Stimulated activated CD8-positive, alpha-beta memory T cell treated with anti-CD3 and anti-CD28 coated beads, Interleukin-12 subunit alpha, Interleukin-12 subunit beta, amount 100 ng/mL, for 24 hours (primary cell): Measurements from ENCODE around the gene CTDP1.
"Not testable (repeated sequence)": the region's sequence is repeated elsewhere in the genome, so short reads cannot be mapped to it uniquely, and the experiment has no call there.

Experiments used
- DNase-seq: peaks from one replicate; pipeline ENCODE4 v3.0.0-alpha.2; 2020; ENCODE audit errors: extremely low read depth

The CTDP1 gene

DNA sequence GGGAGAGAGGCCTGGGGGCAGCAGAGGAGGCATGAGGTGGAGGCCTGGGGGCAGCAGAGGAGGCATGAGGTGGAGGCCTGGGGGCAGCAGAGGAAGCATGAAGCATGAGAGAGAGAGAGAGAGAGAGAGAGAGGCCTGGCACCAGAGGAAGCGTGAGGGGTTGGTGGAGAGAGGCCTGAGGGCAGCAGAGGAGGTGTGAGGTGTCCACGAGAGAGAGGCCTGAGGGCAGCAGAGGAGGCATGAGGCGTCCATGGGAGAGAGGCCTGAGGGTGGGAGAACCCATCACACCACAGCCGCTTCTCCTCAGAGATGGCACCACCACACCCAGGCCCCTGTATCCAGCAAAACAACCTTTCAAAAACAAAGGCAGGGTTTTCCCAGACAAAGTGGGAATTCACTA lies 62.5 kb downstream of the CTDP1 start:
- no peak for DNase-seq

DNA sequence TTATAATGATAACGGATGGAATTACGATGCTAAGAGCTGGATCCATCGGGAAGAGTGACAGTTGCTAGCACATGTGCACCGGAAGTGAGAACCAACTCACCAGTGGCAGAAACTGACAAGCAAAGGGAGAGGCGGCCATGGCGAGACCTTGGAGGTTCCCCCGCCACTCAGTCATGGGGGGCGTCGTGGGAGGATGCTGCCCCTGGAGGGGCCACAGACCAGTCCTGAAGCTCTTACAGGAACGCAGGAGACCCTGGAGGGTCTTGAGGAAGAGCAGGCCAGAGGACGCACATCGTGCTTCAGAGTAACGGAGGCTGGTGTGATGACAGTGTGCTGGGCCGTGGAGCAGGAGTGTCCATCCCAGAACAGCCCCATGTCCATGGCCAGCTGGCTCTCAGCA lies 65.0 kb downstream of the CTDP1 start:
- no peak for DNase-seq

DNA sequence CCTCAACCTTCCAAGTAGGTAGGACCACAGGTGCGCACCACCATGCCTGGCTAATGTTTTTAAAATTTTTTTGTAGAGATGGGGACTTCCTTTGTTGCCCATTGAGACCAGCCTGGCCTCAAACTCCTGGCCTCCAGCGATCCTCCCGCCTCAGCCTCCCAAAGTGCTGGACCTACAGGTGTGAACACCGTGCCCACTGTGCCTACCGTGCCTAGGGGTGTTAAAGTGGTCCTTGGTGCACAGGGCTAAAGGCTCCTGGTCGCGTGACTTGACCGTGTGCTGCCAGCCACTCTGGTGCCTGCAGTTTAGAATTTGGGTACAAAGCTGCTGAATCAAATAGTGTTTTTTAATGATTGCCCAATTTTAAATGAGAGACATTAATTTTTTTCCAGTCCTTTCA lies 67.1 kb downstream of the CTDP1 start:
- no peak for DNase-seq

DNA sequence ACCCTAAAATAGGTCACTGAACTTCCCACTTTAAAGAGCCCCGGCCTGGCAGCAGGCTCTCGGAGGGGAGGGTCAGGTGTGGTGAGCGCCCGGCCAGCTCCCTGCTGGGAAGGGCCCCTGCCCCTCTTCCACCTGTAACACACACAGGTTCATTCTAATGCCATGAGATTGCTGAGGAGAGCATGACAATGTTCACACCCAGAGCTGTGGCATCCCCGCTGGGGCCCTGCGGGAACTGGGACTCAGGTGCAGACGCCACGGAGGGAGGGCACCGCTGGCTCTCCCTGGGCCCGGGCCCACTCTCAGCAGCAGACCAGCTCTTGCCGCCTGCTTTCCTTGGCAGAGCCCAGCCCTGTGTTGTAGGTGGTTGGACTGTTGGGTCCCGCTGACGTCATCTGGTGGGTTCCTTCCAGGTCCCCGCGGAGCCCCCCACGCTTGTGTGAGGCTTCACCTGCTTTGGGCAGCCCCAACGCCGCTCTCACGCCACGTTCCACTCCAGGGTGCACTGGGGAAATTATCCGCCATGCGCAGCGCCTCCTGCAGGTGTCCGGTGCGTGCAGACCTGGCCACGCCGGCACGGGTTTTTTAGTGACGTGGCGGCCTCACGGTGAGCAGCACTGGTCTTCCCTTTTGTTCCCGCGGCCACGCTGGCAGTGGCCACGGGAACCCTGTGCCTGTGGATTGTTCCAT lies 67.7 kb downstream of the CTDP1 start:
- DNase-seq, result no peak

DNA sequence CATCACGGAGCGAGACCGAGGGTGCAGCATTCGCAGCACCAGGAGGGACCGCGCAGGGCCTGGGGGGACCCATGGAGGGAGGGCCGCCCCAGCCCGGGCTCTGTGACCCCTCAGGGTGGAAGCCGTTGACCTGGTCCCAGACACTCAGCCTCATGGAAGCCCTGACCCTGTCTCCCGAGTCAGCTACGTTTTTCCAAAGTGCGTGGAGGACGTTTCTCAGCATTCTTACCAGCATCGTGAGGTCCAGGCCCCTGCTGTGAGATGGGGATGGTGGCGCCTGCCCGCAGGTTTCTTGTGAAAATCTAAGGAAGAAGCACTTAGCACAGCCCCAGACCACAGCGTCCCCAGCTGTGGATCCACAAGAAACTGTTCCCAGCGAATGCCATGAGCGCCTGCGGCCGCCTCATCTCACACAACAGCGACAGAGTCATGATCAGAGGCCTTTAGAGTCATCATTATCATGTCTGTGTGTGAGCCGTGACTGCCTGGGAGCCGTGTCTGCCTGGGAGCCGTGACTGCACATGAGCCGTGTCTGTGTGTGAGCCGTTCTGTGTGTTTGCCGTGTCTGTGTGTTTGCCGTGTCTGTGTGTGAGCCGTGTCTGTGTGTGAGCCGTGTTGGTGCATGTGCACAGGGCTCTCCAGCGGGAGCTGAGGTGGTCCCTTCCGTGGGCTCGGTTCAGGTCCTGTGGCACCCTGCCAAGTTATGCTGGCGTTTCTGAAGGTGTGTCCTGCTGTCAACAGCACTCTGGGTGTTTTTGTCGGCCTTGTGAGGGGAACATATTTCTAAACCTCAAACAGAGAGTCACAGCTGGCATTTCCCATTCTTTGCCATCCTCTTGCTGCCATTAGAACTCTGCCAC lies 68.9 kb downstream of the CTDP1 start:
- no peak for DNase-seq

DNA sequence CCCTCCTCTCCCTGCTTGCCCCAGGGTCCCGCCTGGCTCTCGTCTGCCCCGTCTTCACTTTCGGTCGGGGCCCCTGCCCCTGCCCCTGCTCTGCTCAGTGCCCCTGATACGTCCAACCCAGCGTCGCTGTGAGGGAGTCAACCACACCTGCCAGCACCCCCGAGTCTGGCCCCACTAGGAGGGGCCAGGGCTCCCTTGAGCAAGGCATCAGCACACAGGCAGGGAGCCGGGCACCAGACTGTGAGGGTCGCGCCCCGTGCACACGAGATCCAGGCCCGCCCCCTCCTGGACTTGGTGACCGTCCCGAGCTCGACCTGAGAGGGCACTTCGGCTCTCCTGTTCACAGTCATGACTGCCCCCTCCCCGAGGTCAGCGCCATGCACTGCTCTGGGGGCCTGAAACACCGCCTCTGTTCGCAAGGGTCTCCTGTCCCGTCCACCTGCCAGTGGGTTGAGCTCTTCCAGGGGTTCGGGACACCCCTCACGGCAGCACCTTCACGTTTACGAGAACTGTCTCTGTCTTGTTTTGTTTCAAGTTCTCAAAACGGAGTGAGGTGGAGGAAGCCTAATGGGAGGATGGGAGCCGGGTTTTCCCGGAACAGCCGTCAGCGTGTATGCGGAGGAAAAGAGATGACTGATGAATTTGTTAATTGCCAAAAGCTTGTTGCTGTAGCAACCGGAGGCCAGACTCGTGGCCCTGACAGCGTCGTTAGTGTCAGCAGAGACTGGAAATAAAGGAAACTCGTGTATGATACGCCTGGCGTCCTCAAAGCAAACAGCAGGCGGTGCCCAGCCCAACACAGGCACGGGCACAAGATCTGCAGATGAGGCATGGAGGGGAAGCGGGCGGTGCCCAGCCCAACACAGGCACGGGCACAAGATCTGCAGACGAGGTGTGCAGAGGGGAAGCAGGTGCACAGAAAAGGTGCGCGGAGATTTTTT lies 69.9 kb downstream of the CTDP1 start:
- DNase-seq, result no peak

DNA sequence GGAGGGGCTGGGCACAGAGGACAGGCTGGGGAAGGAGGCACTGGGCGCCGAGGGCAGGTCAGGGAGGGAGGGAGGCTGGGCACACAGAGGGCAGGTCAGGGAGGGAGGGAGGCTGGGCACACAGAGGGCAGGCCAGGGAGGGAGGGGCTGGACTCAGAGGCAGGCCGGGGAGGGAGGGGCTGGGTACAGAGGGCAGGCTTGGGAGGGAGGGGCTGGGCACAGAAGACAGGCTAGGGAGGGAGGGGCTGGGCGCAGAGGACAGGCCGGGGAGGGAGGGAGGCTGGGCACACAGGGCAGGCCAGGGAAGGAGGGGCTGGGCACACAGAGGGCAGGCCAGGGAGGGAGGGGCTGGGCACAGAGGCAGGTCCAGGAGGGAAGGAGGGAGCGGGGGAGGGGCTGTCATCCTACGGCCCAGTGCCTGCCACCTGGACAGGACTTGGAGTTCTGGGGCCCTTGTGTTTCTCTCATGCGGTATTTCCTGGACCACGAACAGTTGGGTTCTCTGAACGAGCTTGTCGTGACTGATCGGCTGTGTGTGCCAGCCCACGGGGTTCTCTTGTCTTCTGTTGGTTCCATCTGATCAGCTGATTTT lies 71.5 kb downstream of the CTDP1 start:
- no peak for DNase-seq

DNA sequence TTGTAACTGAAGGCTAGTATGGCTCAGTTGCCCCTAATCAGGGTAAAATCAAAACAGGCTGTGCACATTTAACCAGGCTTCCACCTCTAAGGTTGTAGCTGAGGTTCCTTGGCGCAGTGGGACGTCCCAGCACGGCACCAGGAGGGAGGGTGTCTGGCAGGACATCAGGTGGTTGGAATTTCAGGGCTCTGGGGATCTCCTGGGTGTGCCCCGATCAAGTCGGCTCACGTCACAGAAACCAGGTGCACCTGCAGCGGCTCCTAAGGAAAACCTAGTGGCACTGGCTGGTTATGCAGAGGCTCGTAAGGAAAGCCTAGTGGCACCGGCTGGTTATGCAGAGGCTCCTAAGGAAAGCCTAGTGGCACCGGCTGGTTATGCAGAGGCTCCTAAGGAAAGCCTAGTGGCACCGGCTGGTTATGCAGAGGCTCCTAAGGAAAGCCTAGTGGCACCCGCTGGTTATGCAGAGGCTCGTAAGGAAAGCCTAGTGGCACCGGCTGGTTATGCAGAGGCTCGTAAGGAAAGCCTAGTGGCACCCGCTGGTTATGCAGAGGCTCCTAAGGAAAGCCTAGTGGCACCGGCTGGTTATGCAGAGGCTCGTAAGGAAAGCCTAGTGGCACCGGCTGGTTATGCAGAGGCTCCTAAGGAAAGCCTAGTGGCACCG lies 72.4 kb downstream of the CTDP1 start:
- DNase-seq, result not testable (repeated sequence)

DNA sequence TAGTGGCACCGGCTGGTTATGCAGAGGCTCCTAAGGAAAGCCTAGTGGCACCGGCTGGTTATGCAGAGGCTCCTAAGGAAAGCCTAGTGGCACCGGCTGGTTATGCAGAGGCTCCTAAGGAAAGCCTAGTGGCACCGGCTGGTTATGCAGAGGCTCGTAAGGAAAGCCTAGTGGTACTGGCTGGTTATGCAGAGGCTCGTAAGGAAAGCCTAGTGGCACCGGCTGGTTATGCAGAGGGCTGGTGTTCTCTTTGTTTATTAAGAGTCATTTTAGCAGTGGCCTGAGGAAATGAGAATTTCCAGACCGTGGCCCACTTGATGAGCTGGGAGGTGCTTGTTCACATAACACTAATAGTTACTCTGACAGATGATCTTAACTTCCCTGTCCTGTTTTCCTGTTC lies 73.3 kb downstream of the CTDP1 start:
- not testable (repeated sequence) for DNase-seq

DNA sequence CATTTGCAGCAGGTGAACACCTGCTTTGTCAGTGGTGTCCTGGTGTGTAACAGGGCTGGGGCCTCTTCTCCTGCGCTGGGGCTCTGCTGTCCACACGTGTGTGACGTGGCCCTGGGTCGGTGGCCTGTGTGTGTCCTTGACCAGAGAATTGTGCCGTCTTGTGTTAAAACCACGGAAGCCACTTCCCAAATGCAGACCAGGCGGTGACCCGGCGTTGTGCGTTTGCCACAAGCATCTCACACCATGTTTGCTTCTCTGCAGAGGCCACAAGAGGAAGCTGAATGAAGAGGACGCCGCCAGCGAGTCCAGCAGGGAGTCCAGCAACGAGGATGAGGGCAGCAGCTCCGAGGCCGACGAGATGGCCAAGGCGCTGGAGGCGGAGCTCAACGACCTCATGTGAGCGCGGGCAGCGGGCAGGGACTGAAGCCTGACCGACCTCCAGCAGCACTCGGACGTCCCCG lies 73.8 kb downstream of the CTDP1 start:
- no peak for DNase-seq

DNA sequence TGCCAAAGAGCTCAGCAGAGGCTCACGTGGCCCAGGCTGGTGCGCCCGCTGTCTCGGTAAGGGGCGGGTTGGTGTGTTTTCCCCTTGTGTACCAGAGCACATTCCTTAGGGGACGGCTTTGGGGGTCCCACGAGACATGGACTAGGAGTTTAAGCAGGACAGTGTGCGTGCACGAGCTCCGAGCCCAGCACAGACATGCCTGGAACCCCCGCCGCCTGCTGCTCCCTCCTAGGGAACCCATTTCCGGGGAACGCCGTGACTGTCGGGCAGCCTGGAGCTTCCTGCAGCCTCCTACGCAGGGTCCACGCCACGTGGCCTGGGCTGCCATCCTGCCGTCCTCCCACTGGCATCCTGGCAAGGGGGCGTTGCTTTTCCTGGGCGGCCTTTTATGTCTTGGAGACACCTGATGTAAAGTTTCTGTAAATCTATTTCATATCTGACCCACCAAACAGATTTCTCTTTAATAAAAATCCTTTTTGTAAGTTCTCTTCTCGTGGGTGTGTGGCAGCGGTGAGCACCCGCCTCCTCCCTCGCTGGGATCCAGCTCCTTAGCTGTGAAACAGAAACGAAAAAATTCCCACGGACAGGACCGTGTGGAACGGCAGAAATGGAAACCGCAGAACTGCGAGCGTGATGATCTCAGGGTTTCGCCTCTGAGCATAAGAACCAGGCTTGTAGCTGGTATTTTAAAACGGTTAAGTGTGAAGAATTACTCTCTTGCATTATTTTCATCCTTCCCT lies 74.6 kb downstream of the CTDP1 start:
- no peak for DNase-seq

DNA sequence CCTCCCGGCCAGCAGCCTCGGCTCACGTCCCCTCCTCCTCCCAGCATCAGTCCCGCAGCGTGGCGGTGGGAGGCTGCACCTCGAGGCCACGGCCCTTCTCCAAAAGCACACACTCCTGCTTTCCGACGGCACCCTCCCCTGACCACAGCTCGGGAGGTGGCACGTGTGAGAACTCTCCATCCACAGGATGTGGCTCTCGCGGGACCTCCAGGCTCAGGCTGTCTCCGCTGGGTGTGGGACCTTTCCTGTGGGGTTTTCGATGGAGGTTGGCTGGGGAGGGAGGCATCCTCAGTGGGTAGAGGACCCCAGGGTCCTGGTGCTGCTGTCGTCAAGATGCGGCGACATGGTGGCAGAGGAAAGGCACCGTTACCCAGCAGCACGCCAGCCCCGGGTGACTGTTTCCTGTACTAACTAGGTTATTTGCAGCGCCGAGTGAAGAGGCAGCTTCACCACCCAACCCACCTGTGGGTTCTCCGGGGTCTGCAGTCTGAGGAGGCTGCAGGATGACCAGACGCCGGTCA lies 75.3 kb downstream of the CTDP1 start:
- no peak for DNase-seq

DNA sequence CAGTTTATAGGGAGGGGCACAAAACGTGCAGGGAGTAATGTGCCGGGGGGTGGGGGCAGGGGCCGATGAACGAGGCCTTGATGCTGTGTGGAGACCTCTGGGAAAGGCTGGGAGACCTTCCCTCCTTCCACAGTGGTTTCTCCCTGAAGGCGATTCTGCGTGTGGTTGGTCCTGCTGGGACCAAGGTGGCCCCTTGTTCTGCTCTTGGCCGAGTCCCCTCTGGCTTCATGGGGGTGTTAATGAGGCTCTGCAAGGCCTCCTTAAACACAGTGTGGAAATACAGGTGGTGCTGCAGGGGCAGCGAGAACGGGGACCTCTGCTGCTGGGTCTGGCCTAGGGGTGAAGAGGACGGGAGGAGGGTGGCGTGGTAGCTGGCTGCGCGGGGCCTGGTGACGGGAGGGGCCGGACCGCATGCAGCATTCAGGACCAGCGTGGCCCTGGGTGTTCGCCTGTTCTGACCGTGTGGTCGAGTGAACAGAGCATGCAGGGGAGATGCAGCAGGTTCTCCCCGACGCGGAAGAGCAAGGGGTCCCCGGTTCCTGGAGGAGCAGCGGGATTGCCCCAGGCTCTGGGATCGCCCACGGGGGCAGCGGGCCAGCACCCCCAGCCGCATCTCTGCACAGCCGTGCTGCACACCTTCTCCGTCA lies 76.0 kb downstream of the CTDP1 start:
- no peak for DNase-seq

DNA sequence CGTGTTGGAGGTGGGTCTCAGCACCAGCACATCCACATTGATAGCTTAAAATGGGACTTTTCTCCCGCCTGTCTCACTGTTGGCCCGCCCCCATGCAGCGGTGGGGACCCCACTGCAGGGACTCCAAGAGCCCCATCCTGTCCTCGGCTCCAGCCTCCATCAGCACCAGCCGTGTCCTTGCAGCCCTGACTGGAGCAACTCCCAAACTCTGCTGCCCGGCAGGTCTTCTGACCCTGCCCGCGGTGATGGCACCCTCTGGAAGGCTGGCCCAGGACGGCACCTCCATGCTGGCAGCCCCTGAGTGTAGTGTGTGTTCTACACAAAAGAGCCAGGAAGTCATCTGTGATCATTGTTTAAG lies 76.5 kb downstream of the CTDP1 start:
- DNase-seq, result no peak

DNA sequence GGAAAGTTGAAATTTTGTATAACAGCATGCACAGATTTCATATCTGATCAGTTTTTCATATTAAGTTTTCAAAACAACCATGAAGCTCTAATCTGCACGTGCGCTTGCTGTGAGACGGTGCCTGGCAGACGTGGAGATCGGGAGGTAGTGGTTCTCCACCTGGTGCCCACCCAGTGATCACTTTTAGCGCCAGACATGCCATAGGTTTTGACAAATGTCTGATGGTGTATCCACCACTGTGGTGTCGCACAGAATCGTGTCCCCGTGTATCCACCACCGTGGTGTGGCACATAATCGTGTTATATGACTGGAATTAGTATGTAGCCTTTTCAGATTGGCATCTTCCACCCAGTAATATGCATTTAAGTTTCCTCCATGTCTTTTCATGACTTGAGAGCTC lies 77.2 kb downstream of the CTDP1 start:
- no peak for DNase-seq

DNA sequence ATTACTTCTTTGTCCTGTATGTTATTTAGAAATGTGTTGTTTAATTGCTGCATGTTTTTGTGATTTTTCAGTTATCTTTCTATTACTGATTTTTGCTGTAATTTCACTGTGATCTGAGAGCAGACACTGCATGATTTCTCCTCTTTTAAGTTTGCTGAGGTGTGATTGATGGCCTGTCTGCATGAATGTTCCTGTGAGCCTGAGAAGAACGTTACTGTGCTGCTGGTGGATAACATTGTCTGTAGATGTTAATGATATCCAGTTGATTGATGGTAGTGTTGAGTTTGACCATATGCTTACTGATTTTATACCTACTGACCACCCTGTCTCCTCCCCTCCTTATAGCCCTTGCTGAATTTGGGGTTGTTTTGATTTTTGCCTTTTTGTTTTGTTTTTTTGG lies 80.7 kb downstream of the CTDP1 start:
- DNase-seq, result no peak

DNA sequence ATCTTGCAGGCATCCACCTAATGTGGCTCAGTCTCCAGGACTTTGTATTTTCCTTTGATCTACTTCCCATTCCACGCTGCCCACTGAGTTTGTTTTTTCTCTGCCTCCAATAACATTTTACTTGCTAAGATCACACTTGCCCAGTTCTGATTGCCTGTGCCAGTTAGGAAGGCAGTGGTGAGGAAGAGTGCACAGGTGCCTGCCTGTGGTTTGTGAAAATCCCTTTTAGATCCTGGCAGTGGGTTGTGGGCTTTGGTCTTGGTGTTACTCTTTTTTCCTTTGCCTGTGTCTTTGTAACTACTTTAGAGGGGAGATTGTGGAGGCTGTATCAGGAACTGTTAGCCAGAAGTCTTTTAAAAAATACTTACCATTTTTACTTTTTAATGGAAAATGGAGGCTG lies 81.3 kb downstream of the CTDP1 start:
- DNase-seq, result no peak

DNA sequence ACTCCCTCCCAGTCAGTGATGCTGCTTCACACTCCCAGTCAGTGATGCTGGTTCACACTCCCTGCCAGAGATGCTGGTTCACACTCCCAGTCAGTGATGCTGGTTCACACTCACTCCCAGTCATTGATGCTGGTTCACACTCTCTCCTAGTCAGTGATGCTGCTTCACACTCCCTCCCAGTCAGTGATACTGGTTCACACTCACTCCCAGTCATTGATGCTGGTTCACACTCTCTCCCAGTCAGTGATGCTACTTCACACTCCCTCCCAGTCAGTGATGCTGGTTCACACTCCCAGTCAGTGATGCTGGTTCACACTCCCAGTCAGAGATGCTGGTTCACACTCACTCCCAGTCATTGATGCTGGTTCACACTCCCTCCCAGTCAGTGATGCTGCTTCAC lies 83.8 kb downstream of the CTDP1 start:
- no peak for DNase-seq

DNA sequence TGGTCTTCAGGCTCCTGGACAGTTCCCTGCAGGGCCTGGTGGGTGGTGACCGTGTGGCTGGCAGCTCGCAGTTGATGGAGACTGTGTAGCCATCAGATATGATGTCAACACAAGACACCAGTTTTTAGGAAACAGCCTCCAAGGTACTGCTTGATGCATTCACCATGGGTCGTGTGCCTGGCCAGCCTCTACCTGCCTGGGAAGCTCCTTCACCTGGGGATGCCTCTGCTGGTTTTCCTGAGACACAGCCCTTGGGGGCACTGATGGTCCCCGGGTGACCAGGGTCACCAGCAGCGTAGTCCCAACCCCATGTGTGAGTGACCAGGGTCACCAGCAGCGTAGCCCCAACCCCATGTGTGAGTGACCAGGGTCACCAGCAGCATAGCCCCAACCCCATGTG lies 84.5 kb downstream of the CTDP1 start:
- no peak for DNase-seq
